GM19043 (cell line): Measurements from ENCODE around the gene KCNMB4.
"Not testable (repeated sequence)": the region's sequence is repeated elsewhere in the genome, so short reads cannot be mapped to it uniquely, and the experiment has no call there.

Experiments used
- ATAC-seq: cut with Tn5 transposase; IDR thresholded peaks from one replicate; pipeline ENCODE4 v1.9.1; 2021; ENCODE audit warnings: low read depth; ENCODE audit not compliant: unreplicated experiment

Gene KCNMB4

GRCh38 chr12:70367258-70368141 is 1.4 kb downstream of the KCNMB4 start:
- no peak for ATAC-seq

- no peak for ATAC-seq
Measured at GRCh38 chr12:70372881-70373280, 6.8 kb downstream of the KCNMB4 start.

- ATAC-seq = no peak
Measured at GRCh38 chr12:70379846-70380245, 13.8 kb downstream of the KCNMB4 start.

GRCh38 chr12:70383484-70383883 is 17.4 kb downstream of the KCNMB4 start:
- no peak for ATAC-seq

GRCh38 chr12:70383886-70384285 is 17.8 kb downstream of the KCNMB4 start:
- ATAC-seq = no peak

- no peak for ATAC-seq
Measured at GRCh38 chr12:70386771-70387170, 20.7 kb downstream of the KCNMB4 start.

GRCh38 chr12:70389678-70390077 is 23.6 kb downstream of the KCNMB4 start:
- no peak for ATAC-seq

- not testable (repeated sequence) for ATAC-seq
Measured at GRCh38 chr12:70392631-70393030, 26.5 kb downstream of the KCNMB4 start.

- ATAC-seq = no peak
Measured at GRCh38 chr12:70393787-70394499, 27.9 kb downstream of the KCNMB4 start.

GRCh38 chr12:70398002-70398401 is 31.9 kb downstream of the KCNMB4 start:
- no peak for ATAC-seq

- no peak for ATAC-seq
Measured at GRCh38 chr12:70398862-70399261, 32.8 kb downstream of the KCNMB4 start.

- no peak for ATAC-seq
Measured at GRCh38 chr12:70399311-70399710, 33.2 kb downstream of the KCNMB4 start.

- ATAC-seq = no peak
Measured at GRCh38 chr12:70400124-70400523, 34.0 kb downstream of the KCNMB4 start.

GRCh38 chr12:70402597-70402996 is 36.5 kb downstream of the KCNMB4 start:
- ATAC-seq = no peak

GRCh38 chr12:70403826-70404225 is 37.7 kb downstream of the KCNMB4 start:
- no peak for ATAC-seq

- no peak for ATAC-seq
Measured at GRCh38 chr12:70408004-70408790, 42.1 kb downstream of the KCNMB4 start.

- ATAC-seq = peak; percentile 59
Measured at GRCh38 chr12:70415987-70416386, 49.9 kb downstream of the KCNMB4 start.

GRCh38 chr12:70417121-70417520 is 51.0 kb downstream of the KCNMB4 start:
- ATAC-seq = no peak

- ATAC-seq = no peak
Measured at GRCh38 chr12:70418101-70418500, 52.0 kb downstream of the KCNMB4 start.

GRCh38 chr12:70422631-70423030 is 56.5 kb downstream of the KCNMB4 start:
- no peak for ATAC-seq

GRCh38 chr12:70426620-70427019 is 60.5 kb downstream of the KCNMB4 start:
- ATAC-seq = no peak
